Adrenal gland (tissue), 5 donors: ENCODE results near the gene BMPR1B.

ENCODE experiments used
- CTCF ChIP-seq, 6 experiments: fragments of 450-650 bp in 4 of 6; fragments of 200-600 bp in 2 of 6; sonication (generic) in 1 of 6; IDR thresholded peaks; 1 replicate in 5 of 6; 2 replicates in 1 of 6; pipeline versions ENCODE4 v1.5.1 to v1.8.0; 2016 to 2021; ENCODE audit warnings: antibody characterized with exemption in 6 of 6, mild to moderate bottlenecking in 2 of 6, moderate library complexity in 1 of 6
- POLR2A ChIP-seq, 2 donors: fragments of 450-650 bp; IDR thresholded peaks; one replicate each; pipeline ENCODE4 v1.6.1; 2017; ENCODE audit warnings: antibody characterized with exemption in 2 of 2, mild to moderate bottlenecking in 2 of 2, moderate library complexity in 1 of 2
- donor health status: DM: no; HTN: no; CAD: no.

GRCh38 chr4:94722270-94722669, 35.5 kb upstream of the BMPR1B start:
- TF ChIP-seq CTCF (IDR thresholded peaks at IDR 0.05): no peak
- no peak for TF ChIP-seq POLR2A (IDR thresholded peaks at IDR 0.05)
